Loucy (cell line): ENCODE measurements around the gene NFKB1.

Source experiments
- EZH2phosphoT487 ChIP-seq: fragments of 200-600 bp; IDR thresholded peaks from 2 replicates; pipeline ENCODE4 v1.6.1; 2018; ENCODE audit warnings: antibody characterized with exemption, mild to moderate bottlenecking, moderate library complexity, borderline replicate concordance
- TF ChIP-seq, protein P1 (sequence below): fragments of 200-600 bp; sonication (generic); conservative IDR thresholded peaks from 2 replicates; pipeline ENCODE4 v1.5.1; 2014; ENCODE audit warnings: mild to moderate bottlenecking, antibody characterized with exemption, low read length

DNA sequence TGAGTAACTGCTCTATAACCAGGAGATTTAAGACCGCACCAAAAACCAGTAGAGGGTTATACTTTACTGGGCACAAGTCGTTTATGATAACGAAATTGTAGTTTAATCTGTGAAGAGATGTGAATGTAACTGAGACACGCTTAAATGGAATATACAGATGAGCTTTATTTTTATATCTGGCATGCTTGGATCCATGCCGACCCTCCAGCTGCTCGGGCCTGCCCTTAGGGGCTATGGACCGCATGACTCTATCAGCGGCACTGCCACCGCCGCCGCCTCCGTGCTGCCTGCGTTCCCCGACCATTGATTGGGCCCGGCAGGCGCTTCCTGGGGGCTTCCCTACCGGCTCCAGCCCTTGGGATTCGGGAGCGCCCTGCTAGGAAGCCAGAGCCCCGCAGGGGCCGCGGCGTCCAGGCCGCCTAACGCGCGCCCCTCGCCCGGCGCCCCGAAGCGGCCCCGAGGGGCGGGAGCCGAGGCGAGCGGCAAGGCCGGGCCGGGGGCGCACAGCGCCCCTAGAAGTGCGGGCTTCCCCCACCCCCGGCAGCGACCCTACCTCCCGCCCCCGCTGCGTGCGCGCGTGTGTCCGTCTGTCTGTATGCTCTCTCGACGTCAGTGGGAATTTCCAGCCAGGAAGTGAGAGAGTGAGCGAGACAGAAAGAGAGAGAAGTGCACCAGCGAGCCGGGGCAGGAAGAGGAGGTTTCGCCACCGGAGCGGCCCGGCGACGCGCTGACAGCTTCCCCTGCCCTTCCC, at the start of gene NFKB1:
- TF ChIP-seq, protein P1, sequence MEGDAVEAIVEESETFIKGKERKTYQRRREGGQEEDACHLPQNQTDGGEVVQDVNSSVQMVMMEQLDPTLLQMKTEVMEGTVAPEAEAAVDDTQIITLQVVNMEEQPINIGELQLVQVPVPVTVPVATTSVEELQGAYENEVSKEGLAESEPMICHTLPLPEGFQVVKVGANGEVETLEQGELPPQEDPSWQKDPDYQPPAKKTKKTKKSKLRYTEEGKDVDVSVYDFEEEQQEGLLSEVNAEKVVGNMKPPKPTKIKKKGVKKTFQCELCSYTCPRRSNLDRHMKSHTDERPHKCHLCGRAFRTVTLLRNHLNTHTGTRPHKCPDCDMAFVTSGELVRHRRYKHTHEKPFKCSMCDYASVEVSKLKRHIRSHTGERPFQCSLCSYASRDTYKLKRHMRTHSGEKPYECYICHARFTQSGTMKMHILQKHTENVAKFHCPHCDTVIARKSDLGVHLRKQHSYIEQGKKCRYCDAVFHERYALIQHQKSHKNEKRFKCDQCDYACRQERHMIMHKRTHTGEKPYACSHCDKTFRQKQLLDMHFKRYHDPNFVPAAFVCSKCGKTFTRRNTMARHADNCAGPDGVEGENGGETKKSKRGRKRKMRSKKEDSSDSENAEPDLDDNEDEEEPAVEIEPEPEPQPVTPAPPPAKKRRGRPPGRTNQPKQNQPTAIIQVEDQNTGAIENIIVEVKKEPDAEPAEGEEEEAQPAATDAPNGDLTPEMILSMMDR = no peak
- TF ChIP-seq EZH2phosphoT487 = no peak
